Loucy (cell line): Measurements from ENCODE around the gene CDYL2.

Source experiments
- H2AFZ ChIP-seq: fragments of 200-600 bp; sonication (generic); 2 replicates; pipeline ENCODE4 v1.6.0; 2016; ENCODE audit warnings: antibody characterized with exemption, mild to moderate bottlenecking, low read length, moderate library complexity
- H3F3A ChIP-seq: fragments of 200-600 bp; 2 replicates; pipeline ENCODE4 v1.6.0; 2016; ENCODE audit warnings: antibody characterized with exemption, low read depth, mild to moderate bottlenecking
- H3K27me3 ChIP-seq: fragments of 200-600 bp; sonication (generic); 2 replicates; pipeline ENCODE4 v1.6.1; 2014; ENCODE audit warnings: low read length, mild to moderate bottlenecking; ENCODE audit not compliant: insufficient read depth, poor library complexity, severe bottlenecking
- H3K36me3 ChIP-seq: fragments of 200-600 bp; sonication (generic); 2 replicates; pipeline ENCODE4 v1.6.1; 2016; ENCODE audit warnings: low read length; ENCODE audit not compliant: insufficient read depth
- H3K4me1 ChIP-seq: fragments of 200-600 bp; sonication (generic); 2 replicates; pipeline ENCODE4 v1.5.1; 2014; ENCODE audit warnings: low read length, mild to moderate bottlenecking; ENCODE audit not compliant: insufficient read depth, poor library complexity, severe bottlenecking
- H3K4me2 ChIP-seq: fragments of 200-600 bp; sonication (generic); 2 replicates; pipeline ENCODE4 v1.6.0; 2014; ENCODE audit warnings: antibody characterized with exemption, low read length, low read depth, mild to moderate bottlenecking; ENCODE audit not compliant: poor library complexity, severe bottlenecking
- H3K4me3 ChIP-seq: fragments of 200-600 bp; sonication (generic); 2 replicates; pipeline ENCODE4 v1.5.1; 2014; ENCODE audit warnings: low read length, mild to moderate bottlenecking, mixed read lengths; ENCODE audit not compliant: poor library complexity, severe bottlenecking
- H3K79me2 ChIP-seq: fragments of 200-600 bp; sonication (generic); 2 replicates; pipeline ENCODE4 v1.6.1; 2014; ENCODE audit warnings: low read length; ENCODE audit not compliant: insufficient read depth
- H3K9ac ChIP-seq: fragments of 200-600 bp; sonication (generic); 2 replicates; pipeline ENCODE4 v1.6.0; 2014; ENCODE audit warnings: mild to moderate bottlenecking, low read depth, low read length, moderate library complexity; ENCODE audit not compliant: poor library complexity, severe bottlenecking
- H3K9me2 ChIP-seq: fragments of 200-600 bp; sonication (generic); replicated peaks from 2 replicates; pipeline ENCODE4 v1.6.1; 2016; ENCODE audit warnings: low read depth, low read length, mixed read lengths
- H3K9me3 ChIP-seq: fragments of 200-600 bp; sonication (generic); 2 replicates; pipeline ENCODE4 v1.6.1; 2014; ENCODE audit warnings: mild to moderate bottlenecking, antibody characterized with exemption, low read length, low read depth; ENCODE audit not compliant: insufficient read depth
- H4K20me1 ChIP-seq: fragments of 200-600 bp; sonication (generic); 2 replicates; pipeline ENCODE4 v1.6.0; 2014; ENCODE audit warnings: antibody characterized with exemption, low read length, mild to moderate bottlenecking; ENCODE audit not compliant: insufficient read depth, poor library complexity, severe bottlenecking
- EZH2phosphoT487 ChIP-seq: fragments of 200-600 bp; IDR thresholded peaks from 2 replicates; pipeline ENCODE4 v1.6.1; 2018; ENCODE audit warnings: antibody characterized with exemption, mild to moderate bottlenecking, moderate library complexity, borderline replicate concordance
- TF ChIP-seq, protein P1 (sequence below): fragments of 200-600 bp; sonication (generic); conservative IDR thresholded peaks from 2 replicates; pipeline ENCODE4 v1.5.1; 2014; ENCODE audit warnings: mild to moderate bottlenecking, antibody characterized with exemption, low read length

Gene CDYL2

DNA sequence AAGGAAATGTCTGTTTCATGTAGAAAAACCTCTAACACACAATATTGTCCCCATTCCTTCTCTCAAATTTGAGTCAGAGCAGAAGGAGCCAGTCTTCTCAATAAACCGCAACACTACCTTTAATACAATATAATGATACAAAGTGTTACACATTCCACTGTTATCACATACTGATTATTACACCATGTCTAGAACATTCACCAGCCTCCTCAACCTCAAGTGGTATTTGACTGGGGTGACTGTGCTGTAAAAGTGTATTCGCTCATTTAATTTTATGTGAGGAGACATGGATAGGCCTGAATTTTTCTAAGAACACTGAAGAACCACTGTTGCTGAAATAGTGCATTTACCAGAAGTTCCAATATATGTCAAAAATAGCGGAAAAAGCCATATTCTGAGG is 10.3 kb downstream of the CDYL2 start:
- H4K20me1 ChIP-seq, result peaks cover 4% of the 10 kb centered on the region

DNA sequence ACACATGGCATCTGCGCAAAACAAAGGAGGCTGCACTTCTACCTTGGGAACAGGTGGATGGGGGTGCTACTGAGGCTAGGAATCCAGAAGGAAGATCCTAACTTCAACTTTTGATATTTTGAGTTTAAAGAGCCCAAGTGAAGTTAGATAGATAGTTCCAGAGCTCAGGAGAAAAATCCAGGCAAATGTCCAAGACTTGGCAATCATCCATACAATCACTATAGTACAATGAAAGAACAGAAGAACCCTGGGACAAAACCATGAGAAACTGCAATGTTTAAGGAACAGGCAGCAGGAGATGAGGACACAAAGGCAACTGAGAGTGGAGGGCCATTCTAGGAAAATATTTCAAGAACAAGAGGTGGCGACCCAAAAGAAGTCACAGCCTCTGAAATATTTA is 12.4 kb downstream of the CDYL2 start:
- H3K4me1 ChIP-seq, result no peaks in the 10 kb centered on the region
- no peak overlapping the region for H2AFZ ChIP-seq
- H3K9me3 ChIP-seq, result no peaks in the 10 kb centered on the region
- no peak overlapping the region for H3K4me2 ChIP-seq
- H3K79me2 ChIP-seq, result peaks cover 96% of the 10 kb centered on the region
- no peaks in the 10 kb centered on the region for H3F3A ChIP-seq
- no peak overlapping the region for H3K9ac ChIP-seq
- no peaks in the 10 kb centered on the region for H3K9me2 ChIP-seq
- no peak overlapping the region for H3K4me3 ChIP-seq
- no peaks in the 10 kb centered on the region for H4K20me1 ChIP-seq
- TF ChIP-seq, protein P1, sequence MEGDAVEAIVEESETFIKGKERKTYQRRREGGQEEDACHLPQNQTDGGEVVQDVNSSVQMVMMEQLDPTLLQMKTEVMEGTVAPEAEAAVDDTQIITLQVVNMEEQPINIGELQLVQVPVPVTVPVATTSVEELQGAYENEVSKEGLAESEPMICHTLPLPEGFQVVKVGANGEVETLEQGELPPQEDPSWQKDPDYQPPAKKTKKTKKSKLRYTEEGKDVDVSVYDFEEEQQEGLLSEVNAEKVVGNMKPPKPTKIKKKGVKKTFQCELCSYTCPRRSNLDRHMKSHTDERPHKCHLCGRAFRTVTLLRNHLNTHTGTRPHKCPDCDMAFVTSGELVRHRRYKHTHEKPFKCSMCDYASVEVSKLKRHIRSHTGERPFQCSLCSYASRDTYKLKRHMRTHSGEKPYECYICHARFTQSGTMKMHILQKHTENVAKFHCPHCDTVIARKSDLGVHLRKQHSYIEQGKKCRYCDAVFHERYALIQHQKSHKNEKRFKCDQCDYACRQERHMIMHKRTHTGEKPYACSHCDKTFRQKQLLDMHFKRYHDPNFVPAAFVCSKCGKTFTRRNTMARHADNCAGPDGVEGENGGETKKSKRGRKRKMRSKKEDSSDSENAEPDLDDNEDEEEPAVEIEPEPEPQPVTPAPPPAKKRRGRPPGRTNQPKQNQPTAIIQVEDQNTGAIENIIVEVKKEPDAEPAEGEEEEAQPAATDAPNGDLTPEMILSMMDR, result no peak
- no peak for TF ChIP-seq EZH2phosphoT487
- H3K36me3 ChIP-seq, result no peaks in the 10 kb centered on the region; the same call in 1 of the 2 replicates
- no peaks in the 10 kb centered on the region for H3K27me3 ChIP-seq

More for the DNA sequence above, 10.3 kb downstream of the CDYL2 start:
- H3F3A ChIP-seq, result no peaks in the 10 kb centered on the region
- H3K27me3 ChIP-seq, result no peaks in the 10 kb centered on the region
- no peaks in the 10 kb centered on the region for H3K9me2 ChIP-seq
- H2AFZ ChIP-seq, result no peak overlapping the region
- no peak overlapping the region for H3K9ac ChIP-seq
- H3K4me3 ChIP-seq, result no peak overlapping the region
- no peaks in the 10 kb centered on the region for H3K4me1 ChIP-seq
- H3K36me3 ChIP-seq, result no peaks in the 10 kb centered on the region; the same call in 1 of the 2 replicates
- peaks cover 89% of the 10 kb centered on the region for H3K79me2 ChIP-seq
- no peak for TF ChIP-seq EZH2phosphoT487
- TF ChIP-seq, protein P1, result no peak
- H3K4me2 ChIP-seq, result no peak overlapping the region
- no peaks in the 10 kb centered on the region for H3K9me3 ChIP-seq

DNA sequence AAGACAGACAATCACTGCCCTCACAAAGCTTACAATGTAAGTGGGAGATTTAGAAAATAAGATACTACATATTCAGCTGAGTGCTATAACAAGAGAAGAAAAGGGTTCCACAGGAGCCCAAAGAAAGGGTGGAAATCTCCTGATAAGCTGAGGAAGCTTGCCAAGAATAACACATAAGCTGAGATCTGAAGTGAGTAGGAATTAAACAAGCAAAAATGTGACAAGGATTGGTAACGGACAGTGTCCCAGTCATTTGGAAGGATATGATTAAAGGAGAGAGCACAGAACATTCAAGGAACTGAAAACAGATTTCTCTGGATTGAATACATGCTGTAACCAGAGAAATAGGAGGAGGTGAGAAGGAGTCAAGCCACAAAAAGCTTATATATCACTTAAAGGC is 13.0 kb downstream of the CDYL2 start:
- Histone ChIP-seq H3K79me2 (peaks cover 96% of the 10 kb centered on the region), H3K27me3 (no peaks in the 10 kb centered on the region), H3K4me1 (no peaks in the 10 kb centered on the region), H3K9ac (no peak overlapping the region), H3K4me3 (no peak overlapping the region), H3K9me2 (no peaks in the 10 kb centered on the region), H3F3A (no peaks in the 10 kb centered on the region), H2AFZ (no peak overlapping the region), H3K36me3 (no peaks in the 10 kb centered on the region; the same call in 1 of the 2 replicates), H3K9me3 (no peaks in the 10 kb centered on the region), H4K20me1 (no peaks in the 10 kb centered on the region), H3K4me2 (no peak overlapping the region)
- TF ChIP-seq, protein P1, result no peak
- no peak for TF ChIP-seq EZH2phosphoT487
